Erythroblast (primary cell): ENCODE measurements around the gene LRCOL1.

Source experiments
- GATA1 ChIP-seq: IDR thresholded peaks from 2 replicates; pipeline ENCODE4 v1.6.1; 2011; ENCODE audit warnings: low read depth, mild to moderate bottlenecking, control low read depth, low read length, moderate library complexity
- POLR2A ChIP-seq: IDR thresholded peaks from 2 replicates; pipeline ENCODE4 v1.6.1; 2011; ENCODE audit warnings: mild to moderate bottlenecking, low read length

DNA sequence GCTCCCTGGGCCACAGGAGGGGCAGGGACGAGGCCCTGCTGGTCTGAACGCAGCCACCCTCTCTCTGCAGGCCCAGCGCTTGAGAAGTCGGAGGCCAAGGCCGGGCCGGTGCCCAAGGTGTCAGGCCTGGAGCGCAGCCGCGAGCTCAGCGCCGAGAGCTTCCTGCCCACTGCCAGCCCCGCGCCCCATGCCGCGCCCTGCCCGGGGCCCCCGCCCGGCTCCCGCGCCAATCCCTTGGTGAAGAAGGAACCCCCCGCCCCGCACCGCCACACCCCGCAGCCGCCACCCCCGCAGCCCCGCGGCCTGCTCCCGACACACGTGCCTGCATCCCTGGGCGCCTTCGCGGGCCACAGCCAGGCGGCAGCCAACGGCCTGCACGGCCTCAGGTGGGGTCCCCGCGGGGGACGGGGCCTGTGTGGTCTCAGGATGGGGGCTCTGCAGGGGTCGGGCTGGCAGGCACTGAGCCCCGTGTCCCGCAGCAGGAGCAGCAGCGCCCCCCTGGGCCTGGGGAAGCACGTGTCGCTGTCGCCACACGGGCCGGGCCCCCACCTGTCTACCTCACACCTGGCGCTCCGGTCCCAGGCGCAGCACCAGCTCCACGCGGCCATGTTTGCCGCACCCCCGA is 40.4 kb downstream of the LRCOL1 start:
- TF ChIP-seq POLR2A, result no peak
- TF ChIP-seq GATA1, result no peak
